Karpas-422 (cell line): ENCODE results near the gene MYB. TPM values are rescaled to one million over a fixed set of nuclear protein-coding genes. Genes with fewer than 3 reads are reported as not detected.
"Not testable (repeated sequence)": the region's sequence is repeated elsewhere in the genome, so short reads cannot be mapped to it uniquely, and the experiment has no call there.

ENCODE experiments used
- DNase-seq: peaks from one replicate; pipeline ENCODE4 v3.0.0-alpha.2; 2015
- H2AFZ ChIP-seq: fragments of 200-600 bp; sonication (generic); 2 replicates; pipeline ENCODE4 v1.6.1; 2014; ENCODE audit warnings: antibody characterized with exemption, low read length, mixed read lengths
- H3K27ac ChIP-seq: fragments of 200-600 bp; sonication (generic); 2 replicates; pipeline ENCODE4 v1.5.1; 2014; ENCODE audit warnings: mild to moderate bottlenecking, low read length, moderate library complexity
- H3K27me3 ChIP-seq: fragments of 200-600 bp; sonication (generic); 2 replicates; pipeline ENCODE4 v1.6.1; 2014; ENCODE audit warnings: low read length, mixed read lengths
- H3K36me3 ChIP-seq: fragments of 200-600 bp; sonication (generic); 2 replicates; pipeline ENCODE4 v1.6.1; 2014; ENCODE audit warnings: low read length, mixed read lengths; ENCODE audit not compliant: insufficient read depth
- H3K4me1 ChIP-seq: fragments of 200-600 bp; sonication (generic); 2 replicates; pipeline ENCODE4 v1.6.1; 2014; ENCODE audit warnings: mild to moderate bottlenecking, low read length, mixed read lengths
- H3K4me2 ChIP-seq: fragments of 200-600 bp; sonication (generic); 2 replicates; pipeline ENCODE4 v1.6.1; 2014; ENCODE audit warnings: low read length, low read depth, mild to moderate bottlenecking; ENCODE audit not compliant: poor library complexity, severe bottlenecking
- H3K4me3 ChIP-seq: fragments of 200-600 bp; sonication (generic); 2 replicates; pipeline ENCODE4 v1.5.1; 2014; ENCODE audit warnings: mild to moderate bottlenecking, antibody characterized with exemption, low read length, mixed read lengths
- H3K79me2 ChIP-seq: fragments of 200-600 bp; sonication (generic); 2 replicates; pipeline ENCODE4 v1.6.1; 2014; ENCODE audit warnings: mild to moderate bottlenecking, low read length, mixed read lengths
- H3K9ac ChIP-seq: fragments of 200-600 bp; sonication (generic); 2 replicates; pipeline ENCODE4 v1.6.0; 2014; ENCODE audit warnings: low read length
- H3K9me2 ChIP-seq: fragments of 200-600 bp; sonication (generic), shearing (Covaris generic); replicated peaks from 2 replicates; pipeline ENCODE4 v1.6.0; 2014; ENCODE audit warnings: mild to moderate bottlenecking, low read length, moderate library complexity; ENCODE audit not compliant: insufficient read depth
- H3K9me3 ChIP-seq: fragments of 300-700, 200-600 bp; sonication (generic); 2 replicates; pipeline ENCODE4 v1.6.1; 2014; ENCODE audit warnings: low read length, mixed read lengths
- H4K20me1 ChIP-seq: fragments of 200-600 bp; sonication (generic); 2 replicates; pipeline ENCODE4 v1.6.1; 2014; ENCODE audit warnings: mild to moderate bottlenecking, antibody characterized with exemption, low read length, low read depth; ENCODE audit not compliant: insufficient read depth
- total RNA-seq: library from RNA; depleted of rRNA; stranded (reverse); fragments of >200 nt; shearing (Covaris generic); gene quantifications from 2 replicates; pipeline ENCODE4 v1.2.3, GENCODE V29; 2014; ENCODE audit warnings: low replicate concordance; rRNA removed

Gene MYB
- 5.3 and 11.8 TPM in 2 replicates for total RNA-seq

DNA sequence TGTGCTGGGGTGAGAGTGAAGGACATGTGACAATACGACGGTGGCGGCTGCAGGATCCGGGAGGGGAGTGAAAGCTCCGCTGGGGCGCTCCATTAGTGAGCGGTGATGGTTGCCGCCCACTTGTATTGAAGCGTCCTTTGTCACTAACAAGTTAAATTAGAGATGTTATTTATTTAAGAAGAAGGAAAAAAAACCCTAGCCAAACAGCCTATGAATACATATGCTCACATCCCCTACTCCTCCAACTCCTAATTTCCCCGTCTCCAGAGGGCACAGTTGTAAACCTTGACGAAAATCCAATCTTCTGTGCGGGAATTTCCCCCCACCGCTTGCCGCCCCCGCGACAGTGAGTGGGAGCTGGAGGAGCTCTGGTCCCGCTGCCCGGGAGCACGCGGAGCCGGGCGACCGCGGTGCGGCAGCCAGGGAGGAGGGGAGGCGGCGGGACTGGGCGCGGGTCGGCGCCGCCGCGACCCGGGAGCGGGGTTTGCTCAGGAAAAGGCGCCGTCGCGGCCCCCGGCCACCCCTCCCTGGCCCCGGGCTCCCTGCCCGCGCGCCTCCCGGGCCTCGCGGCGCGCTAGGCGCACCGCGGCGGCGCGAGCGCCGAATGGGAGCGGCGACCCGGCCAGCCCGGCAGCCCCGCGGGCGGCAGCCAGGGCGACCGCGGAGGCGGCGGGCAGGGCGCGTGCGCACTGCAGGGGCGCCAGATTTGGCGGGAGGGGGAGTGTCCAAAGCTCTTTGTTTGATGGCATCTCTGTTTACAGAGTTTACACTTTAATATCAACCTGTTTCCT is at the start of gene MYB:
Gene MYB (plus strand): TSS at position 767 of the 791 bp plus-strand sequence. CDS start 206 bp downstream, outside the sequence.
- Histone ChIP-seq H3K79me2 (peaks cover 7% of the 10 kb centered on the region; the same call in 1 of the 2 replicates), H3K4me2 (peak within 1 kb of the TSS; percentile 99), H3K4me1 (peaks cover 48% of the 10 kb centered on the region), H3K9me2 (no peaks in the 10 kb centered on the region), H4K20me1 (no peaks in the 10 kb centered on the region), H3K9me3 (no peaks in the 10 kb centered on the region), H3K27ac (no peak within 1 kb of the TSS), H2AFZ (peak within 1 kb of the TSS; percentile 98), H3K36me3 (no peaks in the 10 kb centered on the region), H3K4me3 (peak within 1 kb of the TSS; percentile 80), H3K9ac (peak within 1 kb of the TSS; percentile 76), H3K27me3 (no peaks in the 10 kb centered on the region)
- DNase-seq, result peak; percentile 90

DNA sequence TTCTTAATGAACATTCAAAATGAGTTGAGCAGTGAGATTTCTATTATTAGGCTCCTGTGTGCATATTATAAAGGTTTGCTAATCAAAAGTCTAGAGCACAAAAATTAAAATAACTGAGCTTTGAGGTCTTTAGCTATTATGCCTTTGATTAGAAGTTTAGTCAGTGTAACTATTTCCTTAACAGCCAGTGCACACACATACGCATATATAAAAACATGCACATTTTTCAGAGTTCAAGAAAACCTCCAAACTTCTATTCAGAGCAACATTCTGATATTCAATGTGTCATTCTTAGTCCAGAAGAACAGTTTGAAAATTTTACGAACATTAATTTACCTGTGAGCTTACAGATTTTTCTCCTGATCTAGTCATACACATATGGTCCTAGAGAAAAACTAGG is 48.3 kb upstream of the MYB start:
- Histone ChIP-seq H3K9me3 (no peaks in the 10 kb centered on the region), H2AFZ (no peak overlapping the region), H3K4me1 (no peaks in the 10 kb centered on the region), H3K4me2 (no peak overlapping the region), H3K9me2 (no peaks in the 10 kb centered on the region), H3K36me3 (no peaks in the 10 kb centered on the region), H3K9ac (no peak overlapping the region), H3K4me3 (no peak overlapping the region), H3K79me2 (no peaks in the 10 kb centered on the region), H3K27ac (no peak overlapping the region), H3K27me3 (no peaks in the 10 kb centered on the region), H4K20me1 (no peaks in the 10 kb centered on the region)
- no peak for DNase-seq

DNA sequence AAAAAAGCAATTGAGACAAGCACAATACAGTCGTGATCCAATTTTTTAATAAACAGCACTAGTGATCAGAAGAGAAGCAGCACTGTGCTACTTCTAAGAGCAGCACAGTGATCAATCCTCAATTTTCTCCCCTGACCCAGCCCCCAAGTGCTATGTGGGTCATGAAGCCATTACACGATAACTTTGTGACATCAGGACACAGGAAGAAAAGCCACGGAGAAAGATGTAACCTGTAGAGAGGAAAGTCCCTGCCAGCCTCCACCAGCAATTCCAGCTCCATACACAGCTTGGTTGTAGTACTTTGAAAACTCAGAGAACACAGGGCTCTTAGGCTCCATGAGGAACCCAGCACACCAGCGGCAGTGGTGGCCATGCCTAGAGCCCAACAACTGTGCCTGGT is 45.3 kb upstream of the MYB start:
- no peak for DNase-seq
- Histone ChIP-seq H3K9ac (no peak overlapping the region), H3K79me2 (no peaks in the 10 kb centered on the region), H3K9me3 (no peaks in the 10 kb centered on the region), H3K4me1 (no peaks in the 10 kb centered on the region), H3K27me3 (no peaks in the 10 kb centered on the region), H3K36me3 (no peaks in the 10 kb centered on the region), H3K4me3 (no peak overlapping the region), H2AFZ (no peak overlapping the region), H3K4me2 (no peak overlapping the region), H4K20me1 (no peaks in the 10 kb centered on the region), H3K27ac (no peak overlapping the region), H3K9me2 (no peaks in the 10 kb centered on the region)

DNA sequence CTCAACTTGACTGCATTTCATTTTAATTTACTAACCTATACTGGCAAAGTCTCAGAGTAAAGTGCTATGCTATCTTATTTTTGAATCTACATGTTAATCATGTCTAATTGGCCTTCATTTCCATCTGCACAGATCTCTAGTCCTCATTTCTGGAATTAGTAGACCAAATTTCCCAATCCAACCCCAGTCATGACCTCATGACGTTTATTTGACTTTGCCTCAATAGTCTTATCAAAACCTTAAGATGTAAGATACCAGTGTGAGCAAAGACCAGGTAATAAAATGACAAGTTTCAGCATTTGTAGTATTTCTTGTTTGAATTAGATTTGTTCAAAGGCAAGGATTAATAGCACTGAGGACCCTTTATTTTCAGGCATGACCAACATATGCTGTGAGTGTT is 43.3 kb upstream of the MYB start:
- H3K27me3 ChIP-seq, result no peaks in the 10 kb centered on the region
- no peaks in the 10 kb centered on the region for H3K9me2 ChIP-seq
- no peak overlapping the region for H3K4me3 ChIP-seq
- H4K20me1 ChIP-seq, result no peaks in the 10 kb centered on the region
- no peak for DNase-seq
- no peak overlapping the region for H3K27ac ChIP-seq
- no peak overlapping the region for H3K9ac ChIP-seq
- no peaks in the 10 kb centered on the region for H3K36me3 ChIP-seq
- no peaks in the 10 kb centered on the region for H3K79me2 ChIP-seq
- H3K4me2 ChIP-seq, result no peak overlapping the region
- no peaks in the 10 kb centered on the region for H3K9me3 ChIP-seq
- H2AFZ ChIP-seq, result no peak overlapping the region
- H3K4me1 ChIP-seq, result peaks cover 9% of the 10 kb centered on the region

DNA sequence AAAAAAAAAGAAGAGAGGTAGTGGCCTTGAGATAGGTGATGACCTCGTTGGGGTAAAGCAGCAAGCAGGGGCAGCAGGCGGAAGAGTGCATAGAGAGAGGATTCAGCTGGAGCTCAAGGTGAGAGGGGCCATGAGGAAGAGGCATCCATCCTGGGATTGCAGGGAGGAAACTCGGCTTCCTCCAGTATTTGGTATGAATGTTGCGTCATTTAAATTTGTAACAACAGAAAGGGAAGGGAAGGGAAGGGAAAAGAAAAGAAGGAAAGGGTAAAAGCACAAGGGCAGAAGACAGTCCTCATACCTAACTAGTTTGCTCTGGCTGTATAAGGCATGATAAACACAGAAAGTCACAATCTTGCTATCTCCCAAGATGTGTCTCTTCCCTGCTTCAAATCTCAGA is 39.9 kb upstream of the MYB start:
- Histone ChIP-seq H3K27ac (no peak overlapping the region), H2AFZ (no peak overlapping the region), H3K9me2 (no peaks in the 10 kb centered on the region), H3K9me3 (no peaks in the 10 kb centered on the region), H3K9ac (no peak overlapping the region), H3K4me2 (no peak overlapping the region), H4K20me1 (no peaks in the 10 kb centered on the region), H3K4me3 (no peak overlapping the region), H3K27me3 (no peaks in the 10 kb centered on the region), H3K79me2 (no peaks in the 10 kb centered on the region), H3K4me1 (peaks cover 33% of the 10 kb centered on the region), H3K36me3 (no peaks in the 10 kb centered on the region)
- DNase-seq, result no peak

DNA sequence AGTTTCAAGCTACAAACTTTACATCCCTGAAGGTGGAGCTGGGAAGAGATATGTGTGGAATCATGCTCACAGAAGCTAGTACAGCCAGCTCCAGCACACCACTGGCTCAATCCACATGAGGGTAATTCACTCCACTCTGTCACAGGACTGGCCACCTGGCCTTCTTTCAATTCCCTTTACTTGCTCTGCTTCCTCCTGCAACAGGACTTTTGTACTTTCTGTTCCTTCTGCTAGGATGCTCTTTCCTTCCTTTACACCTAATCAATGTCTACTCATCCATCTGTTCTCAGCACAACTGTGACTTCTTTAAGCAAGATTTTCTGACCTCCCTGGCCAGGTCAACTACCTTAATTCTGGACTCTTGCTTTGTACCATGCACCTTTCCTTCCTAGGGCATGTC is 39.4 kb upstream of the MYB start:
- no peak overlapping the region for H2AFZ ChIP-seq
- no peak overlapping the region for H3K4me2 ChIP-seq
- no peak overlapping the region for H3K9ac ChIP-seq
- no peak for DNase-seq
- H3K9me3 ChIP-seq, result no peaks in the 10 kb centered on the region
- peaks cover 33% of the 10 kb centered on the region for H3K4me1 ChIP-seq
- H3K27ac ChIP-seq, result no peak overlapping the region
- H3K9me2 ChIP-seq, result no peaks in the 10 kb centered on the region
- no peaks in the 10 kb centered on the region for H3K27me3 ChIP-seq
- H3K36me3 ChIP-seq, result no peaks in the 10 kb centered on the region
- H3K4me3 ChIP-seq, result no peak overlapping the region
- H3K79me2 ChIP-seq, result no peaks in the 10 kb centered on the region
- H4K20me1 ChIP-seq, result no peaks in the 10 kb centered on the region

DNA sequence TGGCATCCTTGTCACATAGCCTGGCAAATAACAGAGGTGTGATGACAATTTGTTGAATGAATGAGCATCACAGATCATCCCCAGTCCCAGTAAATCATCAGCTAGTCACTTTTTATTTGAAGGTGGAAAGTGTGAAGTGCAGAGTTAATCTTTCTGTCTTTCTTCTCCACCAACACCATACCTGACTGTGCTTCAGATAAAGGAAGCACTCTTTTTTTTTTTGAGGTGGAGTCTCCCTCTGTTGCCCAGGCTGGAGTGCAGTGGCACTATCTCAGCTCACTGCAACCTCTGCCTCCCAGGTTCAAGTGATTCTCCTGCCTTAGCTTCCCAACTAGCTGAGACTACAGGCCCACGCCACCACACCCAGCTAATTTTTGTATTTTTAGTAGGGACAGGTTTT is 38.9 kb upstream of the MYB start:
- H3K27me3 ChIP-seq, H3K4me3 ChIP-seq, H4K20me1 ChIP-seq, H3K9ac ChIP-seq, H2AFZ ChIP-seq, H3K79me2 ChIP-seq, H3K9me3 ChIP-seq, H3K36me3 ChIP-seq, H3K4me2 ChIP-seq, H3K9me2 ChIP-seq, DNase-seq, H3K27ac ChIP-seq: not testable (repeated sequence)
- peaks cover 33% of the 10 kb centered on the region for H3K4me1 ChIP-seq

DNA sequence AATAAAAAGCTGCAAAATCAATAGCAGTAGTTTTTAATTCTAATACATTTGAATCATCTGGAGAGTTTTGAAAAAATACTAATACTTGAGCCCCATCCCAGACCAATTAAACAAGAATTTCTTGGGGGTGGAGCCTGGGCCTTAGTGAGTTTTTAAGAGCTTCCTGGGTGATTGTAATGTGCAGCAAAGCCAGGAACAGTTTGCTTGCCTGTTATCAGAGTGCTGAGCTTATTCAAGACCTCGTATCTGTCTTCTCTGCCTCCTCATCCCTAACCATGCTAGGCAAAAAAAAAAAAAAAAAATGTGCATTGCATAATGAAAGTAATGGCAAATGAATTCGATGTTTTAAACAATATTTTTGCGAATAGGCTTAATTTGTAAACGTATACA is 36.4 kb upstream of the MYB start:
- no peaks in the 10 kb centered on the region for H3K9me3 ChIP-seq

More for the DNA sequence above, 36.4 kb upstream of the MYB start:
- H4K20me1 ChIP-seq, result no peaks in the 10 kb centered on the region
- no peak for DNase-seq
- no peaks in the 10 kb centered on the region for H3K27me3 ChIP-seq
- no peak overlapping the region for H3K4me3 ChIP-seq
- H3K9ac ChIP-seq, result no peak overlapping the region
- no peaks in the 10 kb centered on the region for H3K36me3 ChIP-seq
- H3K27ac ChIP-seq, result no peak overlapping the region
- H3K9me2 ChIP-seq, result no peaks in the 10 kb centered on the region
- peaks cover 40% of the 10 kb centered on the region for H3K4me1 ChIP-seq
- no peaks in the 10 kb centered on the region for H3K79me2 ChIP-seq
- peak overlapping the region; percentile 76 for H2AFZ ChIP-seq
- peak overlapping the region; percentile 44 for H3K4me2 ChIP-seq
